ENCODE results near the gene KIF11.

Gene KIF11

DNA sequence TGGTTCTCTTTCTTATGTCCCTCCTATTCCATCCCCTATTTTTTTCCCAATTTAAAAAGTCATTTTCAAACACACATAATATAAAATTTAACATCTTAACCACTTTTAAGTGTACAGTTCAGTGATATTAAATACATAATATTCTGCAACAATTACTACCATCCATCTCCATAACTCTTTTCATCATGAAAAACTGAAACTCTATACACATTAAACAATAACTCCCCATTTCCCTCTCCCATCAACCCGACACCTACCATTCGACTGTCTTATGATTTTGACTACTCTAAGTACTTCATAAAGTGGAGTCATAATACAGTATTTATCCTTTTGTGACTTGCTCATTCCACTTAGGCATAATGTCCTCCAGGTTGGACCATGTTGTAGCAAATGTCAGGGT, 2.6 kb downstream of the KIF11 start:
- no peak overlapping the region for H2BK12ac ChIP-seq (ENCODE audit: low read length in 2 of 2)
- no peak overlapping the region for H4K91ac ChIP-seq (ENCODE audit: low read length)
- no peak overlapping the region for H2AK5ac ChIP-seq (ENCODE audit: low read length, severe bottlenecking)
- peaks cover 3% of the 10 kb centered on the region for H3K4me1 ChIP-seq (ENCODE audit: control insufficient read depth, insufficient read depth, low read depth, low read length)
- DNase-seq = no peak
- H2AFZ ChIP-seq (ENCODE audit: low read depth, low read length) = no peak overlapping the region
- no peaks in the 10 kb centered on the region for H3K27me3 ChIP-seq (ENCODE audit: control insufficient read depth in 1 of 2, insufficient read depth in 1 of 2, low read length in 2 of 2)
- H3K4me3 ChIP-seq (ENCODE audit: insufficient read depth in 1 of 2, low read depth in 1 of 2, low read length in 2 of 2) = no peak overlapping the region
- no peak overlapping the region for H3K4ac ChIP-seq (ENCODE audit: low read depth in 1 of 2, low read length in 2 of 2)
- H3K9me3 ChIP-seq (ENCODE audit: control insufficient read depth, low read length) = no peaks in the 10 kb centered on the region
- no peak overlapping the region for H2BK5ac ChIP-seq (ENCODE audit: low read depth, low read length, poor library complexity, severe bottlenecking)
- H3K27ac ChIP-seq (ENCODE audit: low read length, poor library complexity, severe bottlenecking) = no peak overlapping the region
- 100% methylated on average over 2 of the region's 2 CpGs for WGBS
- H4K8ac ChIP-seq (ENCODE audit: low read length) = no peak overlapping the region
- no peak overlapping the region for H2BK15ac ChIP-seq (ENCODE audit: low read depth, poor library complexity, severe bottlenecking)
- H2BK120ac ChIP-seq (ENCODE audit: low read depth, low read length) = no peak overlapping the region
- peak overlapping the region; percentile 36 for H3K9ac ChIP-seq (ENCODE audit: low read length)
- H3K79me1 ChIP-seq (replicated peaks; ENCODE audit: low read length, poor library complexity, severe bottlenecking) = peaks cover 3% of the 10 kb centered on the region
- no peak overlapping the region for H3K14ac ChIP-seq (ENCODE audit: low read length in 2 of 2)
- H3K23ac ChIP-seq (ENCODE audit: low read length in 2 of 2) = no peak overlapping the region
- no peak overlapping the region for H3K18ac ChIP-seq (ENCODE audit: low read depth in 1 of 2, low read length in 2 of 2)
- H3K4me2 ChIP-seq (ENCODE audit: low read length, poor library complexity, severe bottlenecking) = no peak overlapping the region
- H3K36me3 ChIP-seq (ENCODE audit: control insufficient read depth in 1 of 2, insufficient read depth in 2 of 2, low read depth in 1 of 2, low read length in 2 of 2) = no peaks in the 10 kb centered on the region

DNA sequence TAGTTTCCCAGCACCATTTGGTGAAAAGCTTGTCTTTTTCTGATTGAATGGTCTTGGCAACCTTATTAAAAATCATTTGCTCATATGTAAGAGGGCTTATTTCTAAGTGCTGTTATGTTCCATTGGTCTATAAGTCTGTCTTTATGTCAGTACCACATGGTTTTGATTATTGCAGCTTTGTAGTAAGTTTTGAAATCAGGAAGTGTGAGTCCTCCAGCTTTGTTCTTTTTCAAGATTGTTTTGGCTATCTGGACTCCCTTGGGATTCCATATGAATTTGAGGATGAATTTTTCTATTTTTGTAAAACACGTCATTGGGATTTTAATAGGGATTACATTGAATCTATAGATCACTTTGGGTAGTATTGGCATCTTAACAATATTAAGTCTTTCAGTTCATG, 5.4 kb downstream of the KIF11 start:
- Histone ChIP-seq H2BK120ac (ENCODE audit: low read depth, low read length) (no peak overlapping the region), H3K9me3 (ENCODE audit: control insufficient read depth, low read length) (no peaks in the 10 kb centered on the region), H3K36me3 (ENCODE audit: control insufficient read depth in 1 of 2, insufficient read depth in 2 of 2, low read depth in 1 of 2, low read length in 2 of 2) (no peaks in the 10 kb centered on the region), H3K4ac (ENCODE audit: low read depth in 1 of 2, low read length in 2 of 2) (no peak overlapping the region), H3K79me1 (replicated peaks; ENCODE audit: low read length, poor library complexity, severe bottlenecking) (peaks cover under 1% of the 10 kb centered on the region), H2BK5ac (ENCODE audit: low read depth, low read length, poor library complexity, severe bottlenecking) (no peak overlapping the region), H2BK12ac (ENCODE audit: low read length in 2 of 2) (no peak overlapping the region), H2AFZ (ENCODE audit: low read depth, low read length) (no peak overlapping the region), H3K4me2 (ENCODE audit: low read length, poor library complexity, severe bottlenecking) (no peak overlapping the region), H4K8ac (ENCODE audit: low read length) (no peak overlapping the region), H3K14ac (ENCODE audit: low read length in 2 of 2) (no peak overlapping the region), H2AK5ac (ENCODE audit: low read length, severe bottlenecking) (no peak overlapping the region), H3K9ac (ENCODE audit: low read length) (no peak overlapping the region), H3K4me1 (ENCODE audit: control insufficient read depth, insufficient read depth, low read depth, low read length) (peaks cover 1% of the 10 kb centered on the region), H4K91ac (ENCODE audit: low read length) (no peak overlapping the region), H3K18ac (ENCODE audit: low read depth in 1 of 2, low read length in 2 of 2) (no peak overlapping the region), H3K4me3 (ENCODE audit: insufficient read depth in 1 of 2, low read depth in 1 of 2, low read length in 2 of 2) (no peak overlapping the region), H2BK15ac (ENCODE audit: low read depth, poor library complexity, severe bottlenecking) (no peak overlapping the region), H3K23ac (ENCODE audit: low read length in 2 of 2) (no peak overlapping the region), H3K27me3 (ENCODE audit: control insufficient read depth in 1 of 2, insufficient read depth in 1 of 2, low read length in 2 of 2) (no peaks in the 10 kb centered on the region), H3K27ac (ENCODE audit: low read length, poor library complexity, severe bottlenecking) (no peak overlapping the region)
- WGBS = no CpG with 5 or more reads among the region's 1 CpG
- DNase-seq = no peak

GRCh38 chr10:92604841-92605240, 11.9 kb downstream of the KIF11 start:
- H3K79me1 ChIP-seq (replicated peaks; ENCODE audit: low read length, poor library complexity, severe bottlenecking) = peaks cover 3% of the 10 kb centered on the region
- peaks cover 1% of the 10 kb centered on the region for H3K4me1 ChIP-seq (ENCODE audit: control insufficient read depth, insufficient read depth, low read depth, low read length)
- no peak overlapping the region for H4K91ac ChIP-seq (ENCODE audit: low read length)
- no peak overlapping the region for H3K9ac ChIP-seq (ENCODE audit: low read length)
- no peak overlapping the region for H3K4ac ChIP-seq (ENCODE audit: low read depth in 1 of 2, low read length in 2 of 2)
- no peak overlapping the region for H3K4me3 ChIP-seq (ENCODE audit: insufficient read depth in 1 of 2, low read depth in 1 of 2, low read length in 2 of 2)
- no peak overlapping the region for H2BK15ac ChIP-seq (ENCODE audit: low read depth, poor library complexity, severe bottlenecking)
- DNase-seq = no peak
- no peak overlapping the region for H2AFZ ChIP-seq (ENCODE audit: low read depth, low read length)
- H2BK5ac ChIP-seq (ENCODE audit: low read depth, low read length, poor library complexity, severe bottlenecking) = no peak overlapping the region
- H3K23ac ChIP-seq (ENCODE audit: low read length in 2 of 2) = no peak overlapping the region
- H3K27me3 ChIP-seq (ENCODE audit: control insufficient read depth in 1 of 2, insufficient read depth in 1 of 2, low read length in 2 of 2) = no peaks in the 10 kb centered on the region
- no peak overlapping the region for H3K27ac ChIP-seq (ENCODE audit: low read length, poor library complexity, severe bottlenecking)
- H4K8ac ChIP-seq (ENCODE audit: low read length) = no peak overlapping the region
- H3K4me2 ChIP-seq (ENCODE audit: low read length, poor library complexity, severe bottlenecking) = no peak overlapping the region
- H3K14ac ChIP-seq (ENCODE audit: low read length in 2 of 2) = no peak overlapping the region
- no peak overlapping the region for H2BK12ac ChIP-seq (ENCODE audit: low read length in 2 of 2)
- no peak overlapping the region for H3K18ac ChIP-seq (ENCODE audit: low read depth in 1 of 2, low read length in 2 of 2)
- H2BK120ac ChIP-seq (ENCODE audit: low read depth, low read length) = no peak overlapping the region
- no peaks in the 10 kb centered on the region for H3K9me3 ChIP-seq (ENCODE audit: control insufficient read depth, low read length)
- H2AK5ac ChIP-seq (ENCODE audit: low read length, severe bottlenecking) = no peak overlapping the region
- H3K36me3 ChIP-seq (ENCODE audit: control insufficient read depth in 1 of 2, insufficient read depth in 2 of 2, low read depth in 1 of 2, low read length in 2 of 2) = peaks cover 0 to 6% of the 10 kb centered on the region in 2 experiments
- no CpG with 5 or more reads among the region's 2 CpGs for WGBS

GRCh38 chr10:92615515-92615914, 22.6 kb downstream of the KIF11 start:
- Histone ChIP-seq H3K27ac (ENCODE audit: low read length, poor library complexity, severe bottlenecking) (no peak overlapping the region), H3K18ac (ENCODE audit: low read depth in 1 of 2, low read length in 2 of 2) (no peak overlapping the region), H2BK15ac (ENCODE audit: low read depth, poor library complexity, severe bottlenecking) (no peak overlapping the region), H2BK5ac (ENCODE audit: low read depth, low read length, poor library complexity, severe bottlenecking) (no peak overlapping the region), H3K27me3 (ENCODE audit: control insufficient read depth in 1 of 2, insufficient read depth in 1 of 2, low read length in 2 of 2) (no peaks in the 10 kb centered on the region), H3K4ac (ENCODE audit: low read depth in 1 of 2, low read length in 2 of 2) (no peak overlapping the region), H3K79me1 (replicated peaks; ENCODE audit: low read length, poor library complexity, severe bottlenecking) (peaks cover 5% of the 10 kb centered on the region), H2AK5ac (ENCODE audit: low read length, severe bottlenecking) (no peak overlapping the region), H3K23ac (ENCODE audit: low read length in 2 of 2) (no peak overlapping the region), H2BK12ac (ENCODE audit: low read length in 2 of 2) (no peak overlapping the region), H4K8ac (ENCODE audit: low read length) (no peak overlapping the region), H3K9ac (ENCODE audit: low read length) (no peak overlapping the region), H2AFZ (ENCODE audit: low read depth, low read length) (no peak overlapping the region), H3K4me2 (ENCODE audit: low read length, poor library complexity, severe bottlenecking) (no peak overlapping the region), H3K14ac (ENCODE audit: low read length in 2 of 2) (no peak overlapping the region), H4K91ac (ENCODE audit: low read length) (no peak overlapping the region), H2BK120ac (ENCODE audit: low read depth, low read length) (no peak overlapping the region), H3K9me3 (ENCODE audit: control insufficient read depth, low read length) (no peaks in the 10 kb centered on the region), H3K4me3 (ENCODE audit: insufficient read depth in 1 of 2, low read depth in 1 of 2, low read length in 2 of 2) (no peak overlapping the region), H3K4me1 (ENCODE audit: control insufficient read depth, insufficient read depth, low read depth, low read length) (no peaks in the 10 kb centered on the region), H3K36me3 (ENCODE audit: control insufficient read depth in 1 of 2, insufficient read depth in 2 of 2, low read depth in 1 of 2, low read length in 2 of 2) (peaks cover under 1 to 9% of the 10 kb centered on the region in 2 experiments)
- DNase-seq = no peak
- WGBS = 100% methylated on average over 2 of the region's 3 CpGs
